GM19099 (cell line): ENCODE data around the gene TRPC1.

Experiments used
- POLR2A ChIP-seq: IDR thresholded peaks from 3 replicates; pipeline ENCODE4 v1.6.1; 2011; ENCODE audit warnings: low read depth; ENCODE audit not compliant: insufficient read length; ENCODE audit errors: extremely low read depth

TRPC1 gene

DNA sequence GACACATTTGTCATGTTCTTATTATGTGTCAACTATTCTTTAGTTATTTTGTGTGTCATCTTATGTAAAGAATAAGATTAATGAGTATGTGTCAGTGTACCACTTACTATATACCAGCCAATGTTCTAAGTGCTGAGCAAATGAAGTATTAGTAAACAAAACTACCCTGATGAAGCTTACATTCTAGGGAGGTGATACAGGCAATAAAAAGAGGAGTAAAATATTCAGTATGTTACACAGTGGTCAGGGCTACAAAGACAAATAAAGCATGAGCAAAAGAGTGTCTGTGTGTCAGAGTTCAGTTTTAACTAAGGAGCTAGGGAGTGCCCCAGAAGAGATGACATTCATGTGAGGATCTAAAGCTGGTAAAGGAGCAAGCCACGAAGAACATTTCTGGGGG lies 79.1 kb downstream of the TRPC1 start:
- no peak for TF ChIP-seq POLR2A

DNA sequence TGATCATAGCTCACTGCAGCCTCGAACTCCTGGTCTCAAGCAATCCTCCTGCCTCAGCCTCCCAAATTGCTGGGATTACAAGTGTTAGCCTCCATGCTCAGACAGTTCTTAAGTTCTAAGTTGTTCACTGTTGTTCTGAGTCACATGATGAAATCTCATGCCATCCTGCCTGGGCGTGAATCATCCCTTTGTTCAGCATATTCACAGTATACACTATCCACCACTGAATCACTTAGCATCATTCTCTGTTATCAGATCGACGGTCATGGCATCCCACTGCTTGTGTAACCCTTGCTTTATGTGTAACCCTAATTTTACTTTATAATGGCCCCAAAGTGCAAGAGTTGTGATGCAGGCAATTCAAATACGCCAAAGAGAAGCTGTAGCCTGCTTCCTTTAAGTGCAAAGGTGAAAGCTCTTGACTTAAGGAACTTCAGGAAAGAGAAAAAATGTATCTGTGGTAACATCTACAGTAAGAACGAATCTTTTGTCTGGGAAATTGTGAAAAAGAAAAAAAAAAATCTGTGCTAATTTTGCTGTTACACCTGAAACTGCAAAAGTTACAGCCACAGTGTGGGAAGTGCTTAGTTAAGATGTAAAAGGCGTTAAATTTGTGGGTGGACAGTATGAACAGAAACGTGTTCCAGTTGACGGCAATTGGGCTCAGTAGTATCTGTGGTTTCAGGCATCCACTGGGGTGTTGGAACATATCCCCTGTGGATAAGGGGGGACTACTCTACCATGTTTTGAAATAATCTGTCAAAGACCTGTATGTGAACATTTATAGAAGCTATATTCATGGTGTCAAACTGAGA lies 84.5 kb downstream of the TRPC1 start:
- no peak for TF ChIP-seq POLR2A

DNA sequence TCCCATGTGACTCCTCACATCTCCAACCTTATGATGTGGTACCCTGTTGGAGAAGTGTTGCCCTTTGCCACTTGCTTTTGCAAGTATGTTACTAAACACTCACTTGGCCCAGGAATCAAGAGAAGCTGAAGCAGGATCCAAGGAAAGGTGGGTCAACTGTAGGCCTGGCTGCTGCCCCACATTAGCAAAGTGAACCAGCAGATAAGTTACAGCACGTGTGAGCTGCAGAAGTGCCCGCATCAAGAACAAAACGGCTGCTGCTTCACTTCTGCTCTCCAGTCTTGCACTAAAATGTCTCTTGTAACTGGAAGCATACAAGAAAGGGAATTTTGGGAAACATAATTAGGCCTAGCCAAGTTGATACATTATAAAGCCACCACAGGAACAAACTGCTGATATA lies 85.4 kb downstream of the TRPC1 start:
- no peak for TF ChIP-seq POLR2A

DNA sequence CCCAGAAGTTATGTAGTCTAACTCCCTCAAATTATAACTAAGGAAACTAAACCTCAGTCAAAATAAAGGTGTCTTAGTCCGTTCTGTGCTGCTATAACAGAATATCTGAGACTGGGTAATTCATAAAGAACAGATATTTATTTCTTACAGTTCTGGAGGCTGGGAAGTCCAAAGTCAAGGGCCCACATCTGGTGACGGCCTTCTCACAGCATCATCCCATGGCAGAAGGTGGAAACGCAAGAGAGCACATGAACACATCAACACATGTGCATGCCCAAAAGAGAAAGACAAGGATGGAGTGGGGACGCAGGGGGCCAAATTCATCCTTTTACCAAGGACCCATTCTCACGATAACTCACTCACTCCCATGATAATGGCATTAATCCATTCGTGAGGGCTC lies 92.0 kb downstream of the TRPC1 start:
- no peak for TF ChIP-seq POLR2A

DNA sequence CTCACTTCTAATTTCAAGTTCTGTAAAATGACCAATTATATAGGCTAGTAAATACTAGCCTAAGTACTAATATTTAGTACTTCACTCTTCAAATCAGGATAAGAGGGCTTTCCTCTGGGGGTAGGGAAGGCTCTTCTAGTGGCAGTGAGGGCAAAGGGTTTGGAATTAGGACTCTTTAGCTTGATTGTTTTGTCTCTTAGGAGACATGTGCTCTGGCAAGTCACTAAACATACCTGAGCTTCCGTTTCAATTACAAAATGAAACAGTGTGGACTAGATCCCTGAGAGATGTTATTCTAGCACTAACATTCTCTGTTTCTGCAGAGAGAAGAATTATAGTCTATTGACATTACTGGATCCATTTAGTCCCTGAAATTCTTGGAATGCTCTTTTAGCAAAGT lies 93.5 kb downstream of the TRPC1 start:
- no peak for TF ChIP-seq POLR2A

DNA sequence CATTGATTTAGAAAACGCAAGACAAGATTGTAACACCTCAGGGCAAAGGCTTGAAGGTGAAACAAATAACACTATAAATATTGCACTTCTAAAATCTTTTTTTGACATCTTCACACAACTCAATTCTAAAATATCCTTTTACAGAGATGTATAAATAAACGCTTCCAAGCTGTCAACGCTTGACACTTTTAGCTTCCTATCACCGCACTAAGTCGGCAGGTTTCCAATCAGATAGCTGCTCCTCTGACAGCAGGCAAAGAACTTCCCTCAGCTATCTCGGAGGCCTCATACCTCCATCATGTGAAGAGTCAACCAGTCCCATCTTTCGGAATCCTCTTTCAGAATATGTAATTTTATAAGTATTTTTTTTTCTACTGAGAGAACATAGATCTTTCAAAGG lies 94.1 kb downstream of the TRPC1 start:
- no peak for TF ChIP-seq POLR2A

DNA sequence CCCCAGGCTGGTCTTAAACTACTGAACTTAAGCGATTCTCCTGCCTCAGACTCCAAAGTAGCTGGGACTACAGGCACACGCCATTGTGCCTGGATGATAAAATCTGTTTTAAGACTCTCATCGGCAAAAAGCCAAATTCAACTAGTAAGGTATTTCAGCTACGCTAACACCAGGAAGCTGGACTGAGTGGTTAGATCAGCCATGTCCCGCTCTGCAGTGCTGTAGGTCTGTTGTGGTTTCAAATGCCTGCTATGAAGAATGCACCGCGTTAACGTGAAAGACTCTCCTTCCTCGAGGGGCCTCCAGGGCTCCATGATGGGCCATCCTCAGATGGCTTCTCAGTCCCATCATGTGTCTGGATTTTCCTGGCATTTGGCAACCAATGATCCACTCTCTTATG lies 94.8 kb downstream of the TRPC1 start:
- no peak for TF ChIP-seq POLR2A

DNA sequence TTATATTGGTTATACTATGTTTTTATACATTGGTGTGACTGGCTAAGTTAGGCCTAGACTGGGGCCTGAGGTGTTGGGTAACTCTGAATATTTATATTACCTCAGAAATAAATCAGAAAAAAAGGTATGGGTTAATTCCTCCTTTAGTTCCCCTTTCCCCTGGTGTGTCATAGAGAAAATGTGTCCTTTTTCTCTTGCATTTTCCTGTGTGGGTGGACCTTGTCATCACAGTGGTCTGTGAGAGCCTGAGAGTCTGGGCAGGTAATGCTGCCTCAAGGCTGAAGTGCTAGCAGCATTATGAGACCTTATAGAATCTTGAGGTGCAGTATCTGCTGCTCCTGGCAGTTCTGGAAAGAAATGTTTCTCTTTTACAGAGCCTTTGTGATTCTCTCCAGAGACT lies 95.3 kb downstream of the TRPC1 start:
- no peak for TF ChIP-seq POLR2A

DNA sequence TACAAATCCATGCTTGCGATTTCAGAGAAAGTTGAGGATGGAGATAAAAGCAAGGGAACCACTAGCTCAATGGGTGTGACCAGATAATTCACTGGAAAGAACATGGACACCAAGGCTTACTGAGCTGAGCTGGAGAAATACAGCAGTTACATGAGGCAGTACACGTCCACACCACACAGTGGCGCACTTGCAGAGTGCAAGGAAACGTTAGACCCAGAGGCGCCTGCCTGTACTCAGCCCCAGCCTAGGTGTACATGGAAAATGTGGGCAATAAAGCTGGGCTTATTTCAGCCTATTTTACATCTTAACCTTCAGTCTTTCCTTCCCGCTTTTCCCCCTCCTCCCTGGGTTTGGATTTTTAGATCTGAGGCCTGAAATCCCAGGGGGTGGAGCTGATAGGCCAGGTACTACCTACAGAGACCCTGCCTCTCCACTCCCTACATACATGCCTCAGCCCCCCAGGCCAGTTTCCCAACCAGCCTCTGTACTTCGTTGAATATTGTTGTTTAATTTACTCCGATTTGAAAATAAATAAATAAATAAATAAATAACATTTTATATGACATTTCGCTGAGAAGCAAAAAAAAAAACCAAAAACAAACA lies 105.0 kb downstream of the TRPC1 start:
- TF ChIP-seq POLR2A, result no peak

DNA sequence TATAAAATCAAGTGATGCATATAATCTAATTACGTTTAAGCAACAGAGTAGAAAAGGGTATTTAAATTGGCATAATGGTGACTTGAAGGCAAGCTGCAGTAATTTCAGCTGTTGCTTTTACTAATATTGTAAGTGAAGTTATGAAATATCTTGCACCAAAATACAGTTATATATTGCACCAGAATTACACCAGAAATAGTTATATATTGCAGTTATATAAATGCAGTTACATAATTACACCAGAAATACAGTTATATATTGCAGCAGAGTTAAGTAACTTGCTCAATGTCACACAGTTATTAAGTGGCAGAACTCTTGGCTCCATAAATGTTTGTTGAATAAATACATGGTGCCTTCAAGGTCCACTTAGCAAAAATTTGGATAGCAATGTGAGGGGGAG lies 113.7 kb downstream of the TRPC1 start:
- no peak for TF ChIP-seq POLR2A

DNA sequence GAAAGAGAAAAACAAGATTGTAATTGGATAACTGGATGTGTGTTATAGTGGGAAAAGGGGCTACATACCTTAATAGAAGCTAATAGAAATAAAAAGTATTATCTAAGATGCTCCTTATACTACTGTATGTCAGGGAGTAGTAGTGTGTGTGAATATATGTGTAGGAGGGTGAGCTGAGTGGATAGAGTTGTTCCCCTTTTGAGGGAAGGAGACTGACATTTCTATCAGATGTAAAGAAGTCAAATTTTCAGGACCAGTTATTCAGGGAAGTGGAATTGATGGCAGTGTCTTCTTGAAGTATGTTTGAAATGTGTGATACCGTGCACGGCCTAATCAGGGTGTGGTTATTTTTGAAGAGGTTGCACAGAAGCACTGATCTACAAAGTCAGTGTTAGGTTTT lies 116.0 kb downstream of the TRPC1 start:
- no peak for TF ChIP-seq POLR2A

DNA sequence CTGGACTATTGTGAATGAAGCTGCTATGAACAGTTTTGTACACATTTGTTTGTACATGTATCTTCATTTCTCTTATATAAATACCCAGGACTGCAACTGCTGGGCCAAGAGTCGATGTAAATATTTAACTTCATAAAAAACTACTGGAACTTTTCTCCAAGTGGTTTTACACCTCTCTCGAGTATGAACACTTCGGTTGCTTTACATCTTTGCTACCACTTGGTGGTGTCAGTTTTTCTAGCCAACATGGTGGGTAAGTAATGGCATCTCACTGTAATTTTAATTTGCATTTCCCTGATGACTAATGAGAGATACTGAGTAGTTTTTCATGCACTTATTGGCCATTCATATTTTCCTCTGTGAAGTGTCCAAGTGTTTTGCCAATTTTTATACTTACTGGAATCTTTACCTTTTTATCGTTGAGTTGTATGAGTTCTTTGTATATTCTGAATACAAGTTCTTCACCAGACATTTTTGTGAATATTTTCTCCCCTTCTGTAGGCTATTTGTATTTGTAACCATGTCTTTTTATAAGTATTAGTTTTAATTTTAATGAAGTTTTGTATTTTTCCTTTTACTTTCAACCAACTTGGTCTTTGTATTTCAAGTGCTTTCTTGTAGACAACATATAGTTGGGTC lies 120.6 kb downstream of the TRPC1 start:
- TF ChIP-seq POLR2A, result no peak

DNA sequence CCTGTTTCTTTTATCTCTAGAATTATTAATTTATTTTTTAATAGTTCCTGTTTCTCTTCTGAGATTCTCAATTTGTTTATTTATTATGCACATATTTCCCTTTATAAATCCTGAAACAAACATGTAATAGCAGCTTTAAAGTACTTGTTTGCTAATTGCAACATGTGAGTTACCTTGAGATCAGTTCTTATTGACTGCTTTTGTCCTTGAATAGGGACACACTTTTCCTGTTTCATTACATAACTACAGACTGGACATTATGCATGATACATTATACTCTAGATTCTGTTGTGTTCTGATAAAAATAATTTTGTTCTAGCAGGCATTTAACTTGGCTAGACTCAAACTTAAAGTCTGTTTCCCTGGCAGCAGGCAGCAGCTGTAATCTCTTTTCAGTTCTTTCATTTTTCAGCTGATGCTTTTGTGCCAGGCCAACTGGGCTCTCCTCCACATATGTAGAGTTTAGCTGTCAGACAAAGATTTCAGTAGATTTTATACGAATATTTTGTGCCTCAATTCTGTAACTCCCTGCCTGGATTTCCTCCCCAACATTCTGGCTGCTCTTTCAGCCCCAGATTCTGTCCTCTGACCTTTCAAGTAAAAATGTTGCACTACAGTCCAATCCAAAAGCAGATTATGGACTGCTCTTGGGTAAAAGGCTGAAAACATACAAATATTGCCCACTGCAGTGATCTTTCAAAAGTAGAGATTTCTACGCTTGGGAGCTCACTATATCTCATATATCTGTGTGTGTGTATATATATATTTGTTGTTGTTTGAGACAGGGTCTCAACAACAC lies 123.1 kb downstream of the TRPC1 start:
- TF ChIP-seq POLR2A, result no peak

DNA sequence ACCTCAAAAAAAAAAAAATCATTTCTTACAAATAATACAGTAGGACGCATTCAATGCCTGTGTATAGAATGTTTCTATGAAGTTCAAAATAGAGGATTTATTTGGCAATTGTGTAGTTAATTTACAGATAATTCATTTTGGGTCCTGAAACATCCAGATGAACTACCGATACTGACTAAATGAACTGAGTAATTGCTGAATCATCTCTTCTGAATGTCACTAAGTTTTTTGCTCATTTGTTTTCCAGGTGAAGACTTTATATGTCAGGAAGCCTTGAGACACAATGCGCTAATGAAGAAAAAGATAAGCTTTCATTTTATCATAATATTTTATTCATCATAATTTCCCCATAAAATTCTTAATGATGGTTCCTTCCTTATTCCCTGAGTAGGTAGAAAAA lies 125.3 kb downstream of the TRPC1 start:
- no peak for TF ChIP-seq POLR2A

DNA sequence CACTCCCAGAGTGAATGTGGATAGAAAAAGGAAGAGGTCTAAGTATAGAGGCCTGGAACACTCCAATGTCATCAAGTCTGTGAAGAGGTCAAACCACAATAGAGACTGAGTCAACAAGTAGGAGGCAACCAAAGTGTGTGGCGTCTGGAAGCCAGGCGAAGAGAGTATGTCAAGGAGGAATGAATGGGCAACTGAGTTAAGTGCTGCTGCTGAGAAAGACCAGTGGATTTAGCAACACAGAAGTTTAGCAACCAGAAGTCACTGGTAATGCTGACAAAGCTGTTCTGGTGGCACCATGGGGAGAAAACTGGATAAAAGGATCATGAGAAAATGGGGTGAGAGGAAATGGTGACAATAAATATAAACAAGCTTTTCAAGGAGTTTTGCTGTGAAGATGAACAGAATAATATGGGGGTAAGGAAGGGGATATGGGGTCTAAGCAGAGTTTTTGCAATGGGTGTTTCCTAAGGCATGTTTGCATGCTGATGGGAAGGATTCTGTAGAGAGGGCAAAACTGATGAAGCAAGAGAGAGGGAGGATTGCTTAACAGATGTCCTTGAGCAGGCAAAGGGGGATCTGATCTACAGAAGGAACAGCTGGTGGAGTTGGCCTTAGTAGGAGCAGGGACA lies 126.7 kb downstream of the TRPC1 start:
- TF ChIP-seq POLR2A, result no peak
